Adipose tissue (tissue), 3 donors: Measurements from ENCODE around the gene DHRSX. TPM values are rescaled to one million over a fixed set of nuclear protein-coding genes. Genes with fewer than 3 reads are reported as not detected.
"Not testable (repeated sequence)": the region's sequence is repeated elsewhere in the genome, so short reads cannot be mapped to it uniquely, and the experiment has no call there.

Experiments
- H3K27ac ChIP-seq: one replicate; pipeline ENCODE4 v1.5.1; 2013; ENCODE audit warnings: low read depth, low read length
- WGBS, 3 donors: extraction: QIAGEN DNeasy Blood & Tissue Kit; methylation state at CpG; one replicate each; pipeline ENCODE4 v1.1.7; 2013; 5-methylcytosine and 5-hydroxymethylcytosine counted together
- polyA plus RNA-seq, 3 donors: library from polyadenylated mRNA; stranded (reverse); fragments of 200-250 nt; gene quantifications; one replicate each; pipeline ENCODE4 v1.2.3, GENCODE V29; 2013
- donor health status: healthy with polysubstance abuse.
- donor health status: Bipolar disorder and iron deficiency.
- donor health status: healthy.

The DHRSX gene
- polyA plus RNA-seq, 3 donors, result 9.0 to 22.4 (median 16.5) TPM

DNA sequence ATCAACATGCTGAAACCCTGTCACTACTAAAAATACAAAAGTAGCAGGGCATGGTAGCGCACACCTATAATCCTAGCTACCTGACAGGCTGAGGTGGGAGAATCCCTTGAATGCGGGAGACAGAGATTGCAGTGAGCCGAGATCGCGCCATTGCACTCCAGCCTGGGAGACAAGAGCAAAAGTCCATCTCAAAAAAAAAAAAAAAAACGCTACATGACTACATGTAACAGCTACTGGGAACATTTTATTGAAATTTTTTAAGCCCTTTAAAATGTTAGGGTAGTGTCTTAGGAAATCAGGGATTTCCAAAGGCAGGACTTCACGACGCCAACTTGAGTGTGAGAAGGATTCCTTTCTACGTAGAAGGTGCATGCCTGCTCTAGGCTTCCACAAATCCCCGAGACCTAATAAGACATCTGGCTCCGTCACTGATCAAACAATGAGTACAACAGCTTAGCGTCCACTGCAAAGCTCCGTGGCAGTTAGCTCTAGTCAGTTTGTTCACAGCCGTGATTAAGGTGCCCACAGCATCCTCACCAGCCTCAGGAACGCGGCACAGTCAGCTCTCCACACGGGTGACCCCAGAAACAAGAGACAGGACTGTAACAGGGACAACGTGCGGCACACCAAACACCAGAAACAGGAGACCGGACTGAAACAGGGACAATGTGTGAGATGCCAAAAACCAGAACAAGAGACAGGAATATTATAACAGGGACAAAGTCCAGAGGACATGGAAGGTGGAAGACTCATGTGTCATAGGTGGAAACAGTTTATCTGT lies 33.7 kb downstream of the DHRSX start:
- no peak overlapping the region for H3K27ac ChIP-seq
- 67 to 91% (median 85%) methylated on average over 20 of the region's 20 CpGs for WGBS, 3 donors

DNA sequence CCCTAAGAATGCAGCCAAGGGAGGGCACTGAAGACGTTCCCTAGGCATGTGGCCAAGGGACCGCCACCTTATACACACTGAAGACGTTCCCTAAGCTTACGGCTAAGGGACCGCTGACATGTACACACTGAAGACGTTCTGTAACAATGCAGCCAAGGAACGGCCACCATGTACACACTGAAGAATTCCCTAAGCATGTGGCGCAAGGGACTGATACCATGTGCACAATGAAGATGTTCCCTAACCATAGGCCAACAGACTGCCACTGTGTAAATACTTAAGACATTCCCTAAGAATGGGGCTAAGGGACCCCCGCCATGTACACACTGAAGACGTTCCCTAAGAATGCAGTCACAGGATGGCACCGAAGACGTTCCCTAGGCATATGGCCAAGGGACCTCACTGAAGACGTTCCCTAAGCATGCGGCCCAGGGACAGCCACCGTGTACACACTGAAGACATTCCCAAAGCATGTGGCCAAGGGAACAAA lies 36.1 kb downstream of the DHRSX start:
- no peak overlapping the region for H3K27ac ChIP-seq
- WGBS, 3 donors, result 83 to 93% (median 91%) methylated on average over 15 of the region's 15 CpGs

DNA sequence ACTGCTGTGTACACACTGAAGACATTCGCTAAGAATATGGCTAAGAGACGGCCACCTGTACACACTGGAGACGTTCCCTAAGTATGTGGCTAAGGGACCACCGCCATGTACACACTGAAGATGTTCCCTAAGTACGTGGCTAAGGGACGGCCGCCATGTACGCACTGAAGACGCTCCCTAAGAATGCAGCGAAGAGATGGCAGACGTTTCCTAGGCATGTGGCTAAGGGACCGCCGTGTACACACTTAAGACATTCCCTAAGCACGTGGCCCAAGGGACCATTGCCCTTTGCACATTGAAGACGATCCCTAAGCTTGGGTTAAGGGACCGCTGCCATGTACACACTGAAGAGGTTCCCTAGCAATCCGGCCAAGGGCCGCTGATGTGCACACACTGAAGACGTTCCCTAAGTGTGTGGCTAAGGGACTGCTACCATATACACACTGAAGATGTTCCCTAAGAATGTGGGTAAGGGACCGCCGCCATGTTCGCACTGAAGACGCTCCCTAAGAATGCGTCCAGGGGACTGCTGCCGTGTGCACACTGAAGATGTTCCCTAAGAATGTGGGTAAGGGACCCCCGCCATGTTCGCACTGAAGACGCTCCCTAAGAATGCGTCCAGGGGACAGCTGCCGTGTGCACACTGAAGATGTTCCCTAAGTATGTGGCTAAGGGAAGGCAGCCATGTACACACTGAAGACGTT lies 36.7 kb downstream of the DHRSX start:
- H3K27ac ChIP-seq, result no peak overlapping the region
- 85 to 93% (median 88%) methylated on average over 23 to 31 of the region's 31 CpGs for WGBS, 3 donors

DNA sequence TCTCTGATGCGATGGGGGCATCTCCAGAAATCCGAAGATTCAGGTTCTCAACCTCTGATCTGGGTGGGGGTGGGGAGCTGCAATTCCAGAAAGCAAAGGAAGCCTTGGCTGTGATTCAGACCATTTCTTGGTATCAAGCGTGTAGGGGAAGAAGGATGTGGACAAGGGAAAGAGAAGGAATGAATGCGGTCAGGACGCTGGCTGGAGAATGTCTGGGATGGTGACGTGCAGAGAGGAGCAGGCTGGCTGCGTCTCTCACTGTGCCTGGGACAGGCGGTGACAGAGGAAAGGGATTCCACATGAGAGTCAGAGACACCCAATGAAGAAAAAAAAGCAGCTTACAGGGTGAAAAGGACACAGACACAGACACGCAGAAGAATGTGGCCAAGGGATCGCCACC lies 37.3 kb downstream of the DHRSX start:
- not testable (repeated sequence) for H3K27ac ChIP-seq
- WGBS, 3 donors, result 72 to 89% (median 74%) methylated on average over 10 of the region's 10 CpGs

DNA sequence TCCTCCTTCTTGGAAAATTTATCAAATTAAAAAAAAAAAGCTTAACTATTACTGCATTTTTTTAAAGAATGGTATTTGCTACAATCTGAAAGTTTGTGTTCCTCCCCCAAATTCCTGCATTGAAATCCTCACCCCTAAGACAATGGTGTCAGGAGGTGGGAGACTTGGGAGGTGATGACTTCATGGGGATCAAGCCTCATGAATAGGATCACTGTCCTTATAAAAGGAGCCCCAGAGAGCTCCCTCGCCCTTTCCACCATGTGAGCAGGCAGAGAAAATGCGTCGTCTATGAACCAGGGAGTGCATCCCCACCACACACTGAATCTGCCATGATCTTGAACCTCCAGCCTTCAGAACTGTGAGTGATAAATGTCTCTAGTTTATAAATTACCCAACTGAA lies 38.0 kb downstream of the DHRSX start:
- 90 to 93% (median 92%) methylated on average over 3 of the region's 3 CpGs for WGBS, 3 donors
- no peak overlapping the region for H3K27ac ChIP-seq

DNA sequence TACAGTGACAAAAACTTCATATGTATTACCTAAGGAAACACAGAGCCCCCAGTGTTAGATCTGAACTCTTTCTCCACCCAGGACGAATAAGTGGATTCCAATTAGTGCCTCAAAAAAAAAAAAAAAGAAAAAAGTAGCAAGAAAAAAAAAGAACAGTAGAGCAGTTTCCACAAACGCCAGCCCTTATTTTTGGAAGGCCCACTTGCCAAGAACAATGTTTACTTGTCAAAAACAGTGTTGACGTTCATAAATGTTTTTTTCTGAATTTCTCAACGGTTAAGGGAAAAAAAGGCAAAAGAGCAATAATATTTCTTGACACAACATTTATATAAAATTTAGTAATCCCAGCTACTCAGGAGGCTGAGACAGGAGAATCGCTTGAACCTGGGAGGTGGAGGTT lies 38.7 kb downstream of the DHRSX start:
- WGBS, 3 donors, result 33 to 62% (median 62%) methylated on average over 5 of the region's 5 CpGs
- no peak overlapping the region for H3K27ac ChIP-seq

DNA sequence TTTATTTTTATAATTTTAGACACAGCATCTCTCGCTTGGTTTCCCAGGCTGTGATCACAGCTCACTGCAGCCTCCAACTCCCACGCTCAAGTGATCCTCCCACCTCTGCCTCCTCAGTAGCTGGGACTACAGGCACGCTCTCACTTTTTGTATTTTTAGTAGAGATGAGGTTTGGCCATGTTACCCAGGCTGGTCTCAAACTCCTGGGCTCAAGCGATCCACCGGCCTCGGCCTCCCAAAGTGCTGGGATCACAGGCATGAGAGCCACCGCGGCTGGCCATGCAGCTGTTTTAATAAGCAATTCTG lies 39.1 kb downstream of the DHRSX start:
- H3K27ac ChIP-seq, result no peak overlapping the region
- 77 to 93% (median 89%) methylated on average over 8 of the region's 8 CpGs for WGBS, 3 donors

DNA sequence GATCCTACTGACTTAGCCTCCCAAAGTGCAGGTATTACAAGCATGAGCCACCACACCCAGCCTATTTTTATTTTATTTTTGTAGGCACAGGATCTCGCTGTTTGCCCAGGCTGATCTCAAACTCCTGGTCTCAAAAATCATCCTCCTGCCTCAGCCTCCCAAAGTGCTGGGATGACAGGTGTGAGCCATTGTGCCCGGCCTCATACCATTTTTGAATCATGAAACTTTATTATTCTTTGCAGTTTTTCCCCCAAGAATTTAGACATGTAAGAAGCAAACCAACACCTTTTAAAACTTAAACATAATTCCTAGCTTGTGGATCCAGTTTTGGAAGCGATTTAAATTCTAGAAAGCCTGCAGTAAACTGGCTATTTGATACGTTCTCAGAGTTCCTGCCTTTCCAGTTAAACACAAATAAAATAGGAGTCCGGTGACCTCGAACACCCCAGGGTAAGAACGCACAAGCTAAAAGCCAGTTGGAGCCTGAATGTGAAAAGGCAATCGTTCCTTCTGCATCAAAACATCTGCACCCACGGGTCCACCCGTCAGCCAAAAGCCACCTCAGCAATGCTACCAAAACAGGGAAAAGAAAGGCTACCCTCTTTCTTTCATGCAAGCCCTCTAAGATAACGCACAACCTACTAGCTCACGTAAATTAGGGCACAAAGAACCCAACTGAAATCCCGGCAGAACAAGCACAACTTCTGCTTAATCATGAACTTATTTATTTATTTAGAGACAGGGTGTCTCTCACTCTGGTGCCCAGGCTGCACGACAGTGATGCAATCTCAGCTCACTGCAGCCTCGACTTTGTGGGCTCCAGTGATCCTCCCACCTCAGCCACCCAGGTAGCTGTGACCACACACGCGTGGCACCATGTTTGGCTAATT lies 39.7 kb downstream of the DHRSX start:
- 64 to 84% (median 78%) methylated on average over 15 to 17 of the region's 17 CpGs for WGBS, 3 donors
- H3K27ac ChIP-seq, result not testable (repeated sequence)

DNA sequence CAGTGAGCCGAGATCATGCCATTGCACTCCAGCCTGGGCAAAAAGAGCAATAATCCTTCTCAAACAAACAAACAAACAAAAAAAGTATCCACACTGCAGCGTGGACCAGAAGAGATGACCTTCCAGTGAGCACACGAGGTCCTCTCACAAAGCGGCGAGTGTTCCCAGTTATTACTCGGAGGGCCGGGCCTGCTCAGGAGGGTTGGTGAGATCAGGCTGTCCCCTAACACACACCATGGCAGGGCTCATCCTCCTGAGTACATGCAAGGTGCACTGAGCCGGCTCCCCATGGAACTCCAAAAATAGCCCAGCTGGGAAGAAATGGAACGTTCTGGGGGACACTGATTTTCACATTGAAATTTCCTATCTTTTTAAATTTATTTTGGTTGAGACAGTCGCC lies 40.7 kb downstream of the DHRSX start:
- 87 to 95% (median 90%) methylated on average over 10 of the region's 10 CpGs for WGBS, 3 donors
- not testable (repeated sequence) for H3K27ac ChIP-seq

DNA sequence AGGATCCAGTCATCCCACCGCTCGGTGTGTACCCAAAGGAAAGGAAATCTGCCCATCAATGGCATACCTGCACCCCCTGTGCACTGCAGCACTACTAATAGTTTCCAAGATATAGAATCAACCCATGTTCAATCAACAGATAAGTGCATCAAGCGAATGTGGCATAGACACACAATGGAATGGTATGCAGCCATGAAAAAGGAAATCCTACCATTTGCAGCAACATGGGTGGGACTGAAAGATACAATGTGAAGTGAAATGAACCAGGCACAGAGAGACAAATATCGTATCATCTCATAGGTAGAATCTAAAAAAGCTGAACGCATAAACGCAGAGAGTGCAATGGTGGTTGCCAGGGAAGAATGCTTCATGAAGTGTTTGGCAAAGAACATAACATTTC lies 42.5 kb downstream of the DHRSX start:
- H3K27ac ChIP-seq, result no peak overlapping the region
- 90 to 96% (median 91%) methylated on average over 6 of the region's 6 CpGs for WGBS, 3 donors

DNA sequence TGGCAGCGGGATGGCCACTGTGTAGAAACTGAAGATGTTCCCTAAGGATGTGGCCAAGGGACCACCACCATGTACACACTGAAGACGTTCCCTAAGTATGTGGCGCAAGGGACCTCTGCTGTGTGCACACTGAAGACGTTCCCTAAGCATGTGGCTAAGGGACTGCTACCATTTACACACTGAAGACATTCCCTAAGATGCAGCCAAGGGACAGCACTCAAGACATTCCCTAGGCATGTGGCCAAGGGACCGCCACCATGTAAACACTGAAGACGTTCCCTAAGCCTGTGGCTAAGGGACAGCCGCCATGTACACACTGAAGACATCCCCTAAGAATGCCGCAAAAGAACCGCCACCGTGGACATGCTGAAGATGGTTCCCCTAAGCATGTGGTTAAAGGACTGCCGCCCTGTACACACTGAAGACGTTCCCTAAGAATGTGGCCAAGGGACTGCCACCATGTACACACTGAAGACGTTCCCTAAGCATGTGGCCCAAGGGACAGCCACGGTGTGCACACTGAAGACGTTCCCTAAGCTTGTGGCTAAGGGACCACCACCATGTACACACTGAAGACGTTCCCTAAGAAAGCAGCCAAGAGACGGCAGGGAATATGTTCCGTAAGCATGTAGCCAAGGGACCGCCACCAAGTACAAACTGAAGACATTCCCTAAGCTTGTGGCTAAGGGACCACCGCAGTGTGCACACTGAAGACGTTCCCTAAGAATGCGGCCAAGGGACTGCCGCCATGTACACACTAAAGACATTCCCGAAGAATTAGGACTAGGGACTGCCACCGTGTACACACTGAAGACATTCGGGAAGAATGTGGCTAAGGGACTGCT lies 43.3 kb downstream of the DHRSX start:
- no peak overlapping the region for H3K27ac ChIP-seq
- WGBS, 3 donors, result 91 to 95% (median 92%) methylated on average over 26 of the region's 26 CpGs

DNA sequence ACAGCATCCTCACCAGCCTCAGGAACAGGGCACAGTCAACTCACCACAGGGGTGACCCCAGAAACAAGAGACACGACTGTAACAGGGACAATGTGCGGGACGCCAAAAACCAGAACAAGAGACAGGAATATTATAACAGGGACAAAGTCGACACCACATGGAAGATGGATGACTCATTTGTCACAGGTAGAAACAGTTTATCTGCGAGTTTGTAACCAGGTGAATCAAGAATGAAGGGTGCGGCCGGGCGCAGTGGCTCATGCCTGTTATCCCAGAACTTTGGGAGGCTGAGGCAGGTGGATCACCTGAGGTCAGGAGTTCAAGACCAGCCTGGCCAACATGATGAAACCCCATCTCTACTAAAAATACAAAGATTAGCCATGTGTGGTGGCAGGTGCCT lies 44.7 kb downstream of the DHRSX start:
- H3K27ac ChIP-seq, result not testable (repeated sequence)
- WGBS, 3 donors, result 85 to 96% (median 95%) methylated on average over 8 of the region's 8 CpGs

DNA sequence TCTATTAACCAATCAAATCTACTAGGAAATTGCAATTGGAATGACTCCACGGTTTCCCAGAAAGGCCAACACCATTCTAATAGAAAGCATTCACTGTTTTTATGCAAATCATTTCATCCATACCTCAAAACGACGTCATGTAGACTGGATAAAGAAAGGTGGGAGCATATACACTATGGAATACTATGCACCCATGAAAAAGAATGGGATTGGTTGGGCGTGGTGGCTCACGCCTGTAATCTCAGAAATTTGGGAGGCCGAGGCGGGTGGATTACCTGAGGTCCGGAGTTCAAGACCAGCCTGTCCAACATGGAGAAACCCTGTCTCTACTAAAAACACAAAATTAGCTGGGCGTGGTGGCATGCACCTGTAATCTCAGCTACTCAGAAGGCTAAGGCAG lies 46.2 kb downstream of the DHRSX start:
- H3K27ac ChIP-seq, result not testable (repeated sequence)
- WGBS, 3 donors, result 92 to 97% (median 93%) methylated on average over 9 of the region's 9 CpGs

DNA sequence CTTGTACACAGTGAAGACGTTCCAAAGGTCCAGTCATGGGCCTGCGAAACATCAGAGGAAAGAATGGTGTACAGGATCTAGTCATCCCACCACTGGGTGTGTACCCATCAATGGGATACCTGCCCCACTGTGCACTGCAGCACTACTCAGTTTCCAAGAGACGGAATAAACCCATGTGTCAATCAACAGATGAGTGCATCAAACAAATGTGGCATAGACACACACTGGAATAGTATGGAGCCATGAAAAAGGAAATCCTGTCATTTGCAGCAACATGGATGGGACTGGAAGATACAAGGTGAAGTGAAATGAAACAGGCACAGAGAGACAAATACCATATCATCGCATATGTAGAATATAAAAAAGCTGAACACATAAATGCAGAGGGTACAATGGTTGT lies 48.0 kb downstream of the DHRSX start:
- no peak overlapping the region for H3K27ac ChIP-seq
- 92 to 96% (median 95%) methylated on average over 4 of the region's 4 CpGs for WGBS, 3 donors

DNA sequence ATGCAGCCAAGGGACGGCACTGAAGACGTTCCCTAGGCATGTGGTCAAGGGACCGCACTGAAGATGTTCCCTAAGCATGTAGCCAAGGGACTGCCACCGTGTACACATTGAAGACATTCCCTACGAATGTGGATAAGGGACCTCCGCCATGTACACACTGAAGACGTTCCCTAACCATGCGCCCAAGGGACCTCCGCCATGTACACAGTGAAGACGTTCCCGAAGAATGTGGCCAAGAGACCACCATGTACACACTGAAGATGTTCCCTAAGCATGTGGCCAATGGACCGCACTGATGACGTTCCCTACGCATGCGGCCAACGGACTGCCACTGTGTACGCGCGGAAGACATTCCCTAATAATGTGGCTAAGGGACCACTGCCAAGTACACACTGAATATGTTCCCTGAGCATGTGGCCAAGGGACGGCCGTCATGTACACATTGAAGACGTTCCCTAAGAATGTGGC lies 48.4 kb downstream of the DHRSX start:
- H3K27ac ChIP-seq, result no peak overlapping the region
- WGBS, 3 donors, result 95 to 97% (median 96%) methylated on average over 22 of the region's 22 CpGs

DNA sequence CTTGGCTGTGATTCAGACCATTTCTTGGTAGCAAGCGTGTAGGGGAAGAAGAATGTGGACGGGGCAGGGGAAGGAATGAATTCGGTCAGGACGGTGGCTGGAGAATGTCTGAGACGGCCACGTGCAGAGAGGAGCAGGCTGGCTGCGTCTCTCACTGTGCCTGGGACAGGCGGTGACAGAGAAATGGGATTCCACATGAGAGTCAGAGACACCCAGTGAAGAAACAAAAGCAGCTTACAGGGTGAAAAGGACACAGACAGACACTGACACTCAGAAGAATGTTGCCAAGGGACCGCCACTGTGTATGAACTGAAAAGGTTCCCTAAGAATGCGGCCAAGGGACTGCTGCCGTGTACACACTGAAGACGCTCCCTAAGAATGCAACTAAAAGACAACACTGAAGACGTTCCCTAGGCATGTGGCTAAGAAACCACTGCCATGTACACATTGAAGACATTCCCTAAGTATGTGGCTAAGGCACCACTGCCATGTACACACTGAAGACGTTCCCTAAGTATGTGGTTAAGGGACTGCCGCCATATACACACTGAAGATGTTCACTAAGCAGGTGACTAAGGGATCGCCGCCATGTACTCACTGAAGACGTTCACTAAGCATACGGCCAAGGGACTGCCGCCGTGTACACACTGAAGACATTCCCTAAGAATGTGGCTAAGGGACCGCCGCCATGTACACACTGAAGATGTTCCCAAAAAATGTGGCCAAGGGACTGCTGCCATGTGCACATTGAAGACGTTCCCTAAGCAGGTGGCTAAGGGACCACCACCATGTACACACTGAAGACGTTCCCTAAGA lies 49.1 kb downstream of the DHRSX start:
- H3K27ac ChIP-seq, result no peak overlapping the region
- 77 to 83% (median 78%) methylated on average over 25 of the region's 25 CpGs for WGBS, 3 donors

DNA sequence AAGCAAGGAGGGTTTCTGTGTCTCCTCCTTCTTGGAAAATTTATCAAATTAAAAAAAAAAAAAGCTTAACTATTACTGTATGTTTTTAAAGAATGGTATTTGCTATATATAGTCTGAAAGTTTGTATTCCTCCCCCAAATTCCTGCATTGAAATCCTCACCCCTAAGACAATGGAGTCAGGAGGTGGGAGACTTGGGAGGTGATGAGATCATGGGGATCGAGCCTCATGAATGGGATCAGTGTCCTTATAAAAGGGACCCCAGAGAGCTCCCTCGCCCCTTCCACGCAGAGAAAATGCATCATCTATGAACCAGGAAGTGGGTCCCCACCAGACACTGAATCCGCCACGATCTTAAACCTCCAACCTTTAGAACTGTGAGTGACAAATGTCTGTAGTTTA lies 50.1 kb downstream of the DHRSX start:
- H3K27ac ChIP-seq, result no peak overlapping the region
- 73 to 82% (median 76%) methylated on average over 5 of the region's 5 CpGs for WGBS, 3 donors
